ENCODE results near the gene HLA-DOB. TPM values are rescaled to one million over a fixed set of nuclear protein-coding genes. Genes with fewer than 3 reads are reported as not detected.

Gene HLA-DOB
- total and polyA plus RNA-seq, 12 donors = 0.28 to 1.6 (median 0.66) TPM; not detected in 4

DNA sequence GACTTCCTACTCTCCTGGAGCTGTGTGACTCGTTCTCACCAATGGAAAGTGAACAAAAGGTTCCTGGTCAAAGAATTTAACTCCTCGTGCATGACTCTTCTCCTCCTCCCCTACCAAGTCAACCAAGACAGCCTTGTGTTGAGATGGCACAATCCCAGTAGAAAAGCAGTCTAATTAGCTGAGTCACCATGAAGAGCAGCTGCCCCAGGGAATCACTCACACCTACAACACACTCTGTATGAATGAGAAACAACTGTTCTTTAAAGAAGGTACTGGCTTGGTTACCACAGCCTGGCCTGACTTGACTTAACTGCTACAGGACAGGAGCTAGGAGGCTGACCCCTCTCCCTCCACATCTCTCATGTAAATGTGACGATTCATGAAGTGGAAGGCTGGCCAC is 2.9 kb upstream of the HLA-DOB start:
- TF ChIP-seq, protein P1, sequence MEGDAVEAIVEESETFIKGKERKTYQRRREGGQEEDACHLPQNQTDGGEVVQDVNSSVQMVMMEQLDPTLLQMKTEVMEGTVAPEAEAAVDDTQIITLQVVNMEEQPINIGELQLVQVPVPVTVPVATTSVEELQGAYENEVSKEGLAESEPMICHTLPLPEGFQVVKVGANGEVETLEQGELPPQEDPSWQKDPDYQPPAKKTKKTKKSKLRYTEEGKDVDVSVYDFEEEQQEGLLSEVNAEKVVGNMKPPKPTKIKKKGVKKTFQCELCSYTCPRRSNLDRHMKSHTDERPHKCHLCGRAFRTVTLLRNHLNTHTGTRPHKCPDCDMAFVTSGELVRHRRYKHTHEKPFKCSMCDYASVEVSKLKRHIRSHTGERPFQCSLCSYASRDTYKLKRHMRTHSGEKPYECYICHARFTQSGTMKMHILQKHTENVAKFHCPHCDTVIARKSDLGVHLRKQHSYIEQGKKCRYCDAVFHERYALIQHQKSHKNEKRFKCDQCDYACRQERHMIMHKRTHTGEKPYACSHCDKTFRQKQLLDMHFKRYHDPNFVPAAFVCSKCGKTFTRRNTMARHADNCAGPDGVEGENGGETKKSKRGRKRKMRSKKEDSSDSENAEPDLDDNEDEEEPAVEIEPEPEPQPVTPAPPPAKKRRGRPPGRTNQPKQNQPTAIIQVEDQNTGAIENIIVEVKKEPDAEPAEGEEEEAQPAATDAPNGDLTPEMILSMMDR (IDR thresholded peaks at IDR 0.05) = no peak
- TF ChIP-seq POLR2A (IDR thresholded peaks at IDR 0.05) = no peak
- H3K4me1 ChIP-seq (replicated peaks in 1 of 2) = no peaks in the 10 kb centered on the region
- WGBS, 4 donors = 70 to 81% (median 74%) methylated on average over 3 of the region's 3 CpGs
- H3K27me3 ChIP-seq = no peaks in the 10 kb centered on the region
- no peak for DNase-seq
- no peak overlapping the region for H3K27ac ChIP-seq
- H3K4me3 ChIP-seq = no peak overlapping the region
- H3K9me3 ChIP-seq (replicated peaks in 1 of 3) = no peaks in the 10 kb centered on the region
- no peaks in the 10 kb centered on the region for H3K36me3 ChIP-seq (replicated peaks in 1 of 2)
- intact Hi-C loops (cut with DNase I) = no loop called here

DNA sequence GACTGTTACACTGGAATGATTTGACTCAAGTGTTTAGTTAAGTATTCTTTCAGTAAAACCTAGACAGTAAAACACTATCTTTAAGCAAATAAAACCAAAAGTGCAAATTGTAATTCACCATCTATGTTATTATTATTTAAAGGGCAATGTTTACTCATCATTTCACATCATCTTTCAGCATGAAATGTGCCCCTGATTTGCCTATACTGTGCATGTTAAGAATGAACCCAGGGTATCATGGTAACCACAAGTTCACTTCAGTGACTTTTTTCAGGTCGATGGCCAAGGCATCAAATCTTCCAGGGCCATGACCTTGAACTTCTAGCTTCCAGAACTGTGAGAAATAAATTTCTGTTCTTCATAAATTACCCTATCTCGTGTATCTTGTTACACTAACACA is 2.1 kb upstream of the HLA-DOB start:
- no peak overlapping the region for H3K4me3 ChIP-seq
- DNase-seq = no peak
- no peaks in the 10 kb centered on the region for H3K9me3 ChIP-seq (replicated peaks in 1 of 3)
- intact Hi-C loops (cut with DNase I) = no loop called here
- 36 to 51% (median 37%) methylated on average over 2 of the region's 2 CpGs for WGBS, 4 donors
- no peak for TF ChIP-seq POLR2A (IDR thresholded peaks at IDR 0.05)
- TF ChIP-seq, protein P1 (IDR thresholded peaks at IDR 0.05) = no peak
- no peaks in the 10 kb centered on the region for H3K27me3 ChIP-seq
- H3K4me1 ChIP-seq (replicated peaks in 1 of 2) = no peaks in the 10 kb centered on the region
- H3K27ac ChIP-seq = no peak overlapping the region
- no peaks in the 10 kb centered on the region for H3K36me3 ChIP-seq (replicated peaks in 1 of 2)

DNA sequence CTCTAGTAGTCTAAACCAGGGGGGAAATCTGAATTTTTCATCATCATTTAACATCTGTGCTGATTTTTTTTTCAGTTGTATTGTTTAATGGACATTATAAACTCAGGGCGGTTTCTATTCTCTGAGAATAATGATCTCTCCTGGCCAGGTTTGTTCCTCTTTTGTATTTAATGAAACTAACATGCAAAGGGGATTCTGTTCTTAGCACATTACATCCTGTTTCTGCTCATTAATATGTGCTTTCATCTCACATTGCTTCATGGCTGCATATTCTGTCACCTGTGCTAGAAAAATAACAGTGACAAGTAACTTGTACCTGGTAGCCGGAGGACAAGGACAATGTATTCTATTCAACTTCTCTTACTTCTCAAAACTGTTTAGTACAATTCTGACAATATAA is 806 bp downstream of the HLA-DOB start:
- Histone ChIP-seq H3K9me3 (replicated peaks in 1 of 3) (no peaks in the 10 kb centered on the region), H3K36me3 (replicated peaks in 1 of 2) (no peaks in the 10 kb centered on the region), H3K4me1 (replicated peaks in 1 of 2) (no peaks in the 10 kb centered on the region), H3K27me3 (no peaks in the 10 kb centered on the region), H3K27ac (no peak overlapping the region), H3K4me3 (no peak overlapping the region)
- DNase-seq = no peak
- intact Hi-C loops (cut with DNase I) = no loop called here
- 81 to 88% (median 84%) methylated on average over 2 of the region's 2 CpGs for WGBS, 4 donors
- TF ChIP-seq POLR2A (IDR thresholded peaks at IDR 0.05) = no peak
- TF ChIP-seq, protein P1 (IDR thresholded peaks at IDR 0.05) = no peak

DNA sequence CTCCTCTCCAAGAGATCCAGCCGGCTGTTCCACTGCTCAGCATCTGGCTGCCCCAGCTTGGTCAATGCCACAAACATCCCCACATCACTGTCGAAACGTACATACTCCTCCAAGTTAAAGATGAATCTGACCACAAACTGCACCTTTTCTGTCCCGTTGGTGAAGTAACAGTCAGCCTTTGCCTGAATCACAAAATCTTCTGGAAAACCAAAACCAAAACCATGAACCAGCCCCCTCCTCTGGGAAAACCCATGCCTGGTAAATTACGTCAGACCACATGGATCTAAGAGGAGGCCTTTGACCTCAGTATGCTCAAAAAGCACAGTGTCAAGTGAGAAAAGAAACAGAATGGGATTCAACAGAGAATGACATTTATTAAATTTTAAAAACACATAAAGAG is 1.7 kb downstream of the HLA-DOB start:
- H3K4me1 ChIP-seq (replicated peaks in 1 of 2) = no peaks in the 10 kb centered on the region
- no peak for DNase-seq
- no peaks in the 10 kb centered on the region for H3K27me3 ChIP-seq
- intact Hi-C loops (cut with DNase I) = no loop called here
- no peak overlapping the region for H3K27ac ChIP-seq
- TF ChIP-seq POLR2A (IDR thresholded peaks at IDR 0.05) = no peak
- TF ChIP-seq, protein P1 (IDR thresholded peaks at IDR 0.05) = no peak
- no peaks in the 10 kb centered on the region for H3K36me3 ChIP-seq (replicated peaks in 1 of 2)
- no peaks in the 10 kb centered on the region for H3K9me3 ChIP-seq (replicated peaks in 1 of 3)
- WGBS, 4 donors = 74 to 80% (median 77%) methylated on average over 5 of the region's 5 CpGs
- H3K4me3 ChIP-seq = no peak overlapping the region

Measured in adrenal gland (tissue), 12 donors.